SK-N-SH treated with all-trans-retinoic acid at 6 μM for 48 hours (cell line): Measurements from ENCODE around the gene ZFHX2.

Source experiments
- ATAC-seq: fragments of 200-7000 bp; cut with Tn5 transposase; 3 replicates; pipeline ENCODE4 v1.9.1; 2020; ENCODE audit warnings: mild to moderate bottlenecking, moderate library complexity
- ARNTL ChIP-seq: fragments of 450-650 bp; formaldehyde crosslinking; IDR thresholded peaks from 2 replicates; pipeline ENCODE4 v1.5.0; 2020; ENCODE audit warnings: low read depth, mild to moderate bottlenecking, moderate library complexity, borderline replicate concordance
- BACH2 ChIP-seq: fragments of 250-450 bp; sonication (Bioruptor Pico); IDR thresholded peaks from 2 replicates; pipeline ENCODE4 v1.9.0; 2021; ENCODE audit warnings: mild to moderate bottlenecking, borderline replicate concordance
- CREB5 ChIP-seq: fragments of 250-450 bp; sonication (Bioruptor Pico); IDR thresholded peaks from 2 replicates; pipeline ENCODE4 v1.5.1; 2020; ENCODE audit warnings: low read depth, mild to moderate bottlenecking, moderate library complexity
- CSDC2 ChIP-seq: fragments of 250-450 bp; sonication (Bioruptor Pico); IDR thresholded peaks from 2 replicates; pipeline ENCODE4 v1.5.0; 2020; ENCODE audit warnings: mild to moderate bottlenecking, moderate library complexity
- ESRRG ChIP-seq: fragments of 250-450 bp; sonication (Bioruptor Pico); IDR thresholded peaks from 2 replicates; pipeline ENCODE4 v1.6.1; 2021; ENCODE audit warnings: mild to moderate bottlenecking
- GLIS3 ChIP-seq: fragments of 250-450 bp; sonication (Bioruptor Pico); IDR thresholded peaks from 2 replicates; pipeline ENCODE4 v1.5.0; 2020; ENCODE audit warnings: mild to moderate bottlenecking, moderate library complexity
- ISL1 ChIP-seq: fragments of 250-450 bp; sonication (Bioruptor Pico); IDR thresholded peaks from 2 replicates; pipeline ENCODE4 v2.1.2; 2022; ENCODE audit warnings: mild to moderate bottlenecking, moderate library complexity
- OSR1 ChIP-seq: fragments of 250-450 bp; sonication (Bioruptor Pico); IDR thresholded peaks from 2 replicates; pipeline ENCODE4 v1.8.0; 2022; ENCODE audit warnings: moderate library complexity, mild to moderate bottlenecking, inconsistent platforms
- PPARA ChIP-seq: fragments of 250-450 bp; sonication (Bioruptor Pico); IDR thresholded peaks from 2 replicates; pipeline ENCODE4 v1.5.0; 2020; ENCODE audit warnings: mild to moderate bottlenecking, borderline replicate concordance
- RARB ChIP-seq: fragments of 250-450 bp; sonication (Bioruptor Pico); IDR thresholded peaks from 2 replicates; pipeline ENCODE4 v1.8.0; 2021; ENCODE audit warnings: mild to moderate bottlenecking, moderate library complexity
- SNAI2 ChIP-seq: fragments of 250-450 bp; sonication (Bioruptor Pico); IDR thresholded peaks from 2 replicates; pipeline ENCODE4 v1.5.0; 2020; ENCODE audit warnings: mild to moderate bottlenecking, moderate library complexity
- TCF4 ChIP-seq: fragments of 250-450 bp; sonication (Bioruptor Pico); IDR thresholded peaks from 2 replicates; pipeline ENCODE4 v1.8.0; 2021; ENCODE audit warnings: mild to moderate bottlenecking, moderate library complexity, borderline replicate concordance
- TOX ChIP-seq: fragments of 250-450 bp; sonication (Bioruptor Pico); IDR thresholded peaks from 2 replicates; pipeline ENCODE4 v1.8.0; 2021; ENCODE audit warnings: mild to moderate bottlenecking, moderate library complexity, borderline replicate concordance
- TSHZ2 ChIP-seq: fragments of 250-450 bp; sonication (Bioruptor Pico); IDR thresholded peaks from 2 replicates; pipeline ENCODE4 v1.5.0; 2020; ENCODE audit warnings: mild to moderate bottlenecking, moderate library complexity
- ZC3H10 ChIP-seq: fragments of 250-450 bp; sonication (Bioruptor Pico); IDR thresholded peaks from 2 replicates; pipeline ENCODE4 v1.5.1; 2021; ENCODE audit warnings: mild to moderate bottlenecking, moderate library complexity
- ZFP3 ChIP-seq: fragments of 250-450 bp; sonication (Bioruptor Pico); IDR thresholded peaks from 2 replicates; pipeline ENCODE4 v1.5.0; 2020; ENCODE audit warnings: mild to moderate bottlenecking, moderate library complexity
- ZFP30 ChIP-seq: fragments of 450-650 bp; formaldehyde crosslinking; IDR thresholded peaks from 2 replicates; pipeline ENCODE4 v1.5.0; 2022; ENCODE audit warnings: mild to moderate bottlenecking, moderate library complexity
- ZNF565 ChIP-seq: fragments of 450-650 bp; formaldehyde crosslinking; conservative IDR thresholded peaks from 2 replicates; pipeline ENCODE4 v1.5.0; 2020; ENCODE audit warnings: low read depth, mild to moderate bottlenecking, moderate library complexity
- ZNF70 ChIP-seq: fragments of 450-650 bp; formaldehyde crosslinking; IDR thresholded peaks from 2 replicates; pipeline ENCODE4 v1.5.0; 2020; ENCODE audit warnings: mild to moderate bottlenecking, moderate library complexity
- ZNF8 ChIP-seq: fragments of 450-650 bp; formaldehyde crosslinking; IDR thresholded peaks from 2 replicates; pipeline ENCODE4 v1.5.0; 2020; ENCODE audit warnings: mild to moderate bottlenecking, moderate library complexity
- TF ChIP-seq, protein P1 (sequence below): fragments of 250-450 bp; sonication (Bioruptor Pico); IDR thresholded peaks from 2 replicates; pipeline ENCODE4 v1.5.1; 2021; ENCODE audit warnings: mild to moderate bottlenecking, moderate library complexity
- TF ChIP-seq, protein P2 (sequence below): fragments of 250-450 bp; sonication (Bioruptor Pico); IDR thresholded peaks from 2 replicates; pipeline ENCODE4 v1.8.0; 2020; ENCODE audit warnings: mild to moderate bottlenecking, moderate library complexity, borderline replicate concordance
- TF ChIP-seq, protein P3 (sequence below): fragments of 250-450 bp; sonication (Bioruptor Pico); IDR thresholded peaks from 2 replicates; pipeline ENCODE4 v1.8.0; 2021; ENCODE audit warnings: low read depth, mild to moderate bottlenecking, moderate library complexity, borderline replicate concordance

The ZFHX2 gene

DNA sequence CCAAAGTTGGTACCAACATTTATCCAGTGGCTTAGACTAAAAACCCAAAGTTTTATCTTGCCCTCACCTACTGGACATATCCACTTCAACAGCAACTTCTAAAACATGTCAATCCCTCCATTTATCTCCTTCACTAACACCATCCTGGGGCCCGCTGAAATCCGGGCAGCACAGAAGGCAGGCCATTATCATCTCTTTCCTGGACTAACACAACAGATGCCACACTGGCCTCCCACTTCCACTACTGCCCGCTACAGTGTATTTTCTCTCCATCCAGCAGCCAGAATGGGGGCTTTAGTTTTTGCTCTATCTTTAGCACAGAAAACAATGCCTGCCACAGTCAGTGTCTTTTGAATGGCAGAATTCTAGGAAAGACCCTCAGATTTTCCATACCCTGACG lies 15.6 kb downstream of the ZFHX2 start:
- no peak for ATAC-seq
- TF ChIP-seq GLIS3 (CRISPR knock-in tag) (no peak), SNAI2 (CRISPR knock-in tag) (no peak), ESRRG (CRISPR knock-in tag) (no peak), ZFP30 (no peak), TOX (CRISPR knock-in tag) (no peak), CSDC2 (no peak), OSR1 (CRISPR knock-in tag) (no peak), CREB5 (no peak), ISL1 (CRISPR knock-in tag) (no peak), ZNF8 (CRISPR knock-in tag) (no peak), TCF4 (no peak), ZC3H10 (no peak), ZNF70 (CRISPR knock-in tag) (no peak), ZFP3 (no peak), PPARA (CRISPR knock-in tag) (no peak), RARB (CRISPR knock-in tag) (no peak), BACH2 (CRISPR knock-in tag) (no peak)
- TF ChIP-seq, protein P1, sequence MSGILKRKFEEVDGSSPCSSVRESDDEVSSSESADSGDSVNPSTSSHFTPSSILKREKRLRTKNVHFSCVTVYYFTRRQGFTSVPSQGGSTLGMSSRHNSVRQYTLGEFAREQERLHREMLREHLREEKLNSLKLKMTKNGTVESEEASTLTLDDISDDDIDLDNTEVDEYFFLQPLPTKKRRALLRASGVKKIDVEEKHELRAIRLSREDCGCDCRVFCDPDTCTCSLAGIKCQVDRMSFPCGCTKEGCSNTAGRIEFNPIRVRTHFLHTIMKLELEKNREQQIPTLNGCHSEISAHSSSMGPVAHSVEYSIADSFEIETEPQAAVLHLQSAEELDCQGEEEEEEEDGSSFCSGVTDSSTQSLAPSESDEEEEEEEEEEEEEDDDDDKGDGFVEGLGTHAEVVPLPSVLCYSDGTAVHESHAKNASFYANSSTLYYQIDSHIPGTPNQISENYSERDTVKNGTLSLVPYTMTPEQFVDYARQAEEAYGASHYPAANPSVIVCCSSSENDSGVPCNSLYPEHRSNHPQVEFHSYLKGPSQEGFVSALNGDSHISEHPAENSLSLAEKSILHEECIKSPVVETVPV, result no peak
- TF ChIP-seq, protein P2, sequence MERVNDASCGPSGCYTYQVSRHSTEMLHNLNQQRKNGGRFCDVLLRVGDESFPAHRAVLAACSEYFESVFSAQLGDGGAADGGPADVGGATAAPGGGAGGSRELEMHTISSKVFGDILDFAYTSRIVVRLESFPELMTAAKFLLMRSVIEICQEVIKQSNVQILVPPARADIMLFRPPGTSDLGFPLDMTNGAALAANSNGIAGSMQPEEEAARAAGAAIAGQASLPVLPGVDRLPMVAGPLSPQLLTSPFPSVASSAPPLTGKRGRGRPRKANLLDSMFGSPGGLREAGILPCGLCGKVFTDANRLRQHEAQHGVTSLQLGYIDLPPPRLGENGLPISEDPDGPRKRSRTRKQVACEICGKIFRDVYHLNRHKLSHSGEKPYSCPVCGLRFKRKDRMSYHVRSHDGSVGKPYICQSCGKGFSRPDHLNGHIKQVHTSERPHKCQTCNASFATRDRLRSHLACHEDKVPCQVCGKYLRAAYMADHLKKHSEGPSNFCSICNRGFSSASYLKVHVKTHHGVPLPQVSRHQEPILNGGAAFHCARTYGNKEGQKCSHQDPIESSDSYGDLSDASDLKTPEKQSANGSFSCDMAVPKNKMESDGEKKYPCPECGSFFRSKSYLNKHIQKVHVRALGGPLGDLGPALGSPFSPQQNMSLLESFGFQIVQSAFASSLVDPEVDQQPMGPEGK (CRISPR knock-in tag), result no peak

DNA sequence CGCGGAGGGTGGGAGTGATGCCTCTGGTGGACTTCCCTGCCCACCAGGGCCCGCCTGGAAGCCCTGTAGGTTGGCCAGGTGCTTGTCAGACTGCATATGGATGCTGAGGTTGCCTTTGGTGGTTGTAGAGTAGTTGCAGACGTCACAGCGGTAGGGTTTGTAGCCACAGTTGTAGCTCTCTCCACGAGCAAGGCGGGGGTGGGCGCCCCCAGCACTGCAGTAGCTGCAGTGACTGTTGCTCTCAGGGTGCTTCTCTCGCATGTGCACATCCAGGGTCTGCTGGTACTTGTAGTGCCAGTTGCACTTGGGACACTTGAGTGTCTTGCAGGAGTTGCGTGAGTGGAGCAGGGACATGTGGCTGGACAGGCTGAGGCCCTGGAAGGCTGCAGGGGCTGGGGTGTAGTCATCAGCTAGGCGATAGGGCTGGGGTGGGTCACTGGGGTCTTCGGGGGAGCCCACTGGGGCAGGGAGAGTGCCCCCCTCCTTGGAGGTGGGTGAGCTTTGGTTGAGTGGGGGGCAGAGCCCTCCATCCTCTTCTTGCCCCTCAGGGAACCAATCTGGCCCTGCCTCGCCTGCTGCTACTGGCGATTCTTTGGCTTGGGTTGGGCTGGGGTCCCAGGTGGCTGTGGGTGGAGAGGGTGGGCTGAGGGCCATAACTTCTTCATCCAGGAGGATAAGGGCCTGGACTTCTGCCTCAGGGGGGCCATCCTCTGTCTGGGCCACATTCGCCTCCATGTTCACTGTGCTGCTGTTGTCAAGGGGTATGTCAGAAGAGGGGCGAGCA lies 17.7 kb downstream of the ZFHX2 start:
- ATAC-seq, result no peak
- TF ChIP-seq ZNF70 (CRISPR knock-in tag), result no peak
- no peak for TF ChIP-seq CREB5
- TF ChIP-seq OSR1 (CRISPR knock-in tag), result no peak
- TF ChIP-seq, protein P3, sequence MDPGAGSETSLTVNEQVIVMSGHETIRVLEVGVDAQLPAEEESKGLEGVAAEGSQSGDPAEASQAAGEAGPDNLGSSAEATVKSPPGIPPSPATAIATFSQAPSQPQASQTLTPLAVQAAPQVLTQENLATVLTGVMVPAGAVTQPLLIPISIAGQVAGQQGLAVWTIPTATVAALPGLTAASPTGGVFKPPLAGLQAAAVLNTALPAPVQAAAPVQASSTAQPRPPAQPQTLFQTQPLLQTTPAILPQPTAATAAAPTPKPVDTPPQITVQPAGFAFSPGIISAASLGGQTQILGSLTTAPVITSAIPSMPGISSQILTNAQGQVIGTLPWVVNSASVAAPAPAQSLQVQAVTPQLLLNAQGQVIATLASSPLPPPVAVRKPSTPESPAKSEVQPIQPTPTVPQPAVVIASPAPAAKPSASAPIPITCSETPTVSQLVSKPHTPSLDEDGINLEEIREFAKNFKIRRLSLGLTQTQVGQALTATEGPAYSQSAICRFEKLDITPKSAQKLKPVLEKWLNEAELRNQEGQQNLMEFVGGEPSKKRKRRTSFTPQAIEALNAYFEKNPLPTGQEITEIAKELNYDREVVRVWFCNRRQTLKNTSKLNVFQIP (CRISPR knock-in tag), result no peak
- TF ChIP-seq ZFP3, result no peak
- TF ChIP-seq, protein P1, result no peak
- no peak for TF ChIP-seq TOX (CRISPR knock-in tag)
- no peak for TF ChIP-seq ESRRG (CRISPR knock-in tag)
- no peak for TF ChIP-seq TCF4
- TF ChIP-seq PPARA (CRISPR knock-in tag), result no peak

GRCh38 chr14:23532658-23533057 lies 18.9 kb downstream of the ZFHX2 start:
- TF ChIP-seq ZNF565 (CRISPR knock-in tag) (no peak), BACH2 (CRISPR knock-in tag) (no peak), ARNTL (CRISPR knock-in tag) (no peak), ESRRG (CRISPR knock-in tag) (no peak), CSDC2 (no peak), TSHZ2 (CRISPR knock-in tag) (no peak), ZNF70 (CRISPR knock-in tag) (no peak), ZFP30 (no peak), ZNF8 (CRISPR knock-in tag) (no peak), TCF4 (no peak)
- TF ChIP-seq, protein P3 (CRISPR knock-in tag), result no peak

More at GRCh38 chr14:23532658-23533057, 18.9 kb downstream of the ZFHX2 start:
- ATAC-seq, result no peak
